ENCODE results near the gene GNRH2.

DNA sequence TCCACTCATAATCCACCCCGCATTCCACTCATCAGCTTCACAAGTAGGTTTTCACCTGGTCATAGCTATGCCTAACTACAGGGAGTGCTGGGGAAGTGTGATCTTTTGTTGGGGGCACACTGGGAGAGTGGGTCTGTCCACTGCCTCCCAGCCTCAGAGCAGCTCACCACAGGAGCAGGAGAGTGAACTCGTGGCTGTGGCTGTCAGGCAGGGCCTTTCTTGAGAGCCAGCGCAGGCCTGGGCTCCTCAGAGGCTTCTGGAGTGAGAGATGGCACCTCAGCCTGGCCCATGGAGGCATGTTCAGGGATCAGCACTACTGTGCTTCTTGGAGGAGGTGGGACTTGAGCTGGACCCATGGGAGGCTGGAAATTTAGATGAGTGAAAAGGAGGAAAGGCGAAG is 4.0 kb upstream of the GNRH2 start:
- TF ChIP-seq EZH2 (IDR thresholded peaks at IDR 0.05; ENCODE audit: insufficient read depth, poor library complexity, severe bottlenecking): no peak
- TF ChIP-seq EZH2phosphoT487 (IDR thresholded peaks at IDR 0.05; ENCODE audit: insufficient read depth, low read depth): no peak
